Lower leg skin (tissue), 4 donors: ENCODE results near the gene NCOA1. TPM values are rescaled to one million over a fixed set of nuclear protein-coding genes. Genes with fewer than 3 reads are reported as not detected.

Experiments used
- DNase-seq, 2 donors: peaks; one replicate each; pipeline ENCODE4 v3.0.0-alpha.2; 2019; ENCODE audit warnings: low spot score in 2 of 2
- H3K4me3 ChIP-seq: fragments of 200-600 bp; sonication (generic); 2 replicates; pipeline ENCODE4 v1.5.1; 2017; ENCODE audit warnings: mild to moderate bottlenecking, low read depth; ENCODE audit not compliant: poor library complexity, severe bottlenecking
- CTCF ChIP-seq, 3 donors: fragments of 450-650 bp; IDR thresholded peaks; one replicate each; pipeline ENCODE4 v1.5.1; 2016; ENCODE audit warnings: antibody characterized with exemption in 3 of 3, mild to moderate bottlenecking in 3 of 3, moderate library complexity in 2 of 3
- POLR2A ChIP-seq, 2 donors: fragments of 450-650 bp; IDR thresholded peaks; one replicate each; pipeline ENCODE4 v1.6.1; 2016 to 2017; ENCODE audit warnings: antibody characterized with exemption in 2 of 2, mild to moderate bottlenecking in 1 of 2, moderate library complexity in 1 of 2
- WGBS, 2 donors: methylation state at CpG; one replicate each; pipeline ENCODE4 v1.1.5; 2018; 5-methylcytosine and 5-hydroxymethylcytosine counted together
- intact Hi-C: fragments of 100-400 bp; cut with DNase I; formaldehyde crosslinking; loops from one replicate; pipeline ENCODE4 v1.15.0; 2023; ENCODE audit warnings: low total_unique reads
- total RNA-seq, 4 donors: library from RNA; depleted of rRNA; stranded (reverse); fragments of >200 nt; gene quantifications; one replicate each; pipeline ENCODE4 v1.1.0, GENCODE V29; 2016

Gene NCOA1
- total RNA-seq, 4 donors from 2014 or later: 37.9 to 50.1 (median 45.0) TPM

- DNase-seq: no peak
- TF ChIP-seq CTCF (IDR thresholded peaks at IDR 0.05): no peak
- no peak for TF ChIP-seq POLR2A (IDR thresholded peaks at IDR 0.05)
- intact Hi-C loops: no loop called here
- H3K4me3 ChIP-seq: no peak overlapping the region
- 88 to 91% methylated on average over 2 of the region's 2 CpGs for WGBS, 2 donors
Observed at GRCh38 chr2:24551016-24551415, 60.0 kb downstream of the NCOA1 start.

DNA sequence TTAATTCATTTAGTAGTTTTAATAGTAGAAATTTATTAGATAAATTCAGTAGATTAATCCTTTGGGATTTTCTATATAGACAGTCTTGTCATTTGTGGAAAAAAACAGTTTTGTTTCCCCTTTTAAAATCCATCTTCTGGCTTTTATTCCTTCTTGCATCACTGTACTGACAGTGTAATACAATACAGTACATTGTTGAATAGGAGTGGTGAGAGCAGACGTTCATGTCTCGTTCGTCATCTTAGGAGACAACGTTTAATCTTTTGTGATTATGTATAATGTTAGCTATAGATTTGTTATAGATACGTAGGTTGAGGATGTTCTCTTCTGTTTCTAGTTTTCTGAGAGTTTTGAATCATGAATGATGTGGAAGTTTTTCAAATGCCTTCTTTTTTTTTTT lies 61.8 kb downstream of the NCOA1 start:
- intact Hi-C loops: no loop called here
- WGBS, 2 donors: 79 to 85% methylated on average over 5 of the region's 5 CpGs
- DNase-seq: no peak
- TF ChIP-seq POLR2A (IDR thresholded peaks at IDR 0.05) (no peak), CTCF (IDR thresholded peaks at IDR 0.05) (no peak)
- H3K4me3 ChIP-seq: no peak overlapping the region

DNA sequence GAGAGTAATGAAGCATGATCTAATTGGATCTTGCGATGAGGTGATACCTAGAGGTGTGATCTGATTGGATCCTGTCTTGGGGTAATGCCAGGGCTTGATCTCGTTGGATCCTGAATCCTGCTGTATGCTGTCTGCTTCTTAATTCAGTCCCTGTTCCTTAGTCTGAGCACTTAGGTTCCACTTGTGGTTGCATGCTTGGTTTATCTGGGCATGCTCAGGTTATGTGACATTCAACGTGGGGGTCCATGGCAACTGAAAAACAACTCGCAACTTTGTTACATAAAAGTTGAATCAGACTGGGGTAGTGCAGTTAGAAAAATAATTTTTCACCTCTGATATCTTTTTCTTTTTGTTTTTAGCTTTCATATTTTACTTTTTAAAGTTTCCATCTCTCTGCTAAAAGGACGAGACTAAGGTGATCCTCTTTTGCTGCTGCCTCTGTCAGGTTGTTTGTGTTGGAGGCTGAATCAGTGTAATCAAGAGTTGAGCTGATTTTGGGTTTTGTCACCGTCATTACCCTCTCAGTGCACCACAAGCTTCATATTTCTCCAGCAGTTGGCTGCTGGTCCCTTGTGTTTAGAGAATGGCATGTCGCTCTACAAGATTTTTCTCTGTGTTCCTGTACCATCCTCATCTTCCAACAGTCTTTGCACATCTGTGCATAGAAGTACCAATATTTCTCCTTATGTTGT lies 67.9 kb downstream of the NCOA1 start:
- 87% methylated on average over 7 of the region's 7 CpGs for WGBS, 2 donors
- intact Hi-C loops: no loop called here
- no peak overlapping the region for H3K4me3 ChIP-seq
- TF ChIP-seq CTCF (IDR thresholded peaks at IDR 0.05): no peak
- DNase-seq: no peak

- WGBS, 2 donors: 81 to 90% methylated on average over 2 of the region's 2 CpGs
- intact Hi-C loops: no loop called here
- no peak overlapping the region for H3K4me3 ChIP-seq
- TF ChIP-seq POLR2A (IDR thresholded peaks at IDR 0.05) (no peak), CTCF (IDR thresholded peaks at IDR 0.05) (no peak)
- no peak for DNase-seq
Observed at GRCh38 chr2:24559473-24560113, 68.5 kb downstream of the NCOA1 start.

- no peak for TF ChIP-seq POLR2A (IDR thresholded peaks at IDR 0.05)
- no peak for TF ChIP-seq CTCF (IDR thresholded peaks at IDR 0.05)
- H3K4me3 ChIP-seq: no peak overlapping the region
- intact Hi-C loops: no loop called here
- 95 to 97% methylated on average over 5 to 7 of the region's 8 CpGs for WGBS, 2 donors
- DNase-seq: no peak
Observed at GRCh38 chr2:24565537-24565936, 74.5 kb downstream of the NCOA1 start.
